GM12878 (cell line): ENCODE results near the gene SAPCD2. TPM values are rescaled to one million over a fixed set of nuclear protein-coding genes. Genes with fewer than 3 reads are reported as not detected.
A peak's percentile ranks its signal among the peaks of the same experiment; 100 is the strongest.

ENCODE experiments used
- CBX5 ChIP-seq: sonication (generic); IDR thresholded peaks from 2 replicates; pipeline ENCODE4 v1.6.1; 2016; ENCODE audit warnings: low read depth, moderate library complexity, mild to moderate bottlenecking, inconsistent platforms
- CHD2 ChIP-seq: IDR thresholded peaks from 2 replicates; pipeline ENCODE4 v1.6.1; 2011; ENCODE audit warnings: low read depth, low read length, improper control_type of control experiment, borderline replicate concordance
- CHD4 ChIP-seq: fragments of 200-600 bp; sonication (generic); IDR thresholded peaks from 2 replicates; pipeline ENCODE4 v1.6.1; 2016; ENCODE audit warnings: mild to moderate bottlenecking
- EED ChIP-seq: sonication (generic); IDR thresholded peaks from 2 replicates; pipeline ENCODE4 v1.6.1; 2016; ENCODE audit warnings: antibody characterized with exemption, low read depth
- EGR1 ChIP-seq, 2 experiments: IDR thresholded peaks; 1 replicate in 1 of 2; 2 replicates in 1 of 2; pipeline ENCODE4 v1.6.1; 2011 to 2012; ENCODE audit warnings: low read depth in 2 of 2, low read length in 2 of 2, borderline replicate concordance in 1 of 2, mild to moderate bottlenecking in 1 of 2, moderate library complexity in 1 of 2
- PAX8 ChIP-seq: fragments of 450-650 bp; IDR thresholded peaks from 2 replicates; pipeline ENCODE4 v1.6.1; 2017; ENCODE audit warnings: mild to moderate bottlenecking, moderate library complexity
- RELA ChIP-seq: fragments of 450-650 bp; IDR thresholded peaks from 2 replicates; pipeline ENCODE4 v1.8.0; 2014; ENCODE audit warnings: borderline replicate concordance; ENCODE audit not compliant: partially characterized antibody
- RUNX3 ChIP-seq: IDR thresholded peaks from 2 replicates; pipeline ENCODE4 v1.6.1; 2012; ENCODE audit warnings: low read length, inconsistent platforms
- YY1 ChIP-seq: IDR thresholded peaks from 2 replicates; pipeline ENCODE4 v1.6.1; 2011; ENCODE audit warnings: low read depth, mild to moderate bottlenecking, low read length
- polyA plus RNA-seq, 11 experiments: library from polyadenylated mRNA; depleted of rRNA in 4 of 11; unstranded in 6 of 11; stranded (reverse) in 5 of 11; fragments of >200 nt; fragmentation: Nextera tagmentation in 4 of 11; fragmentation: Illumina TruSeq in 1 of 11; extraction: Ambion mirVana in 4 of 11; extraction: Trizol in 1 of 11; gene quantifications; 1 replicate in 1 of 11; 2 replicates in 10 of 11; pipeline versions ENCODE4 v1.2.1 to v1.2.3, GENCODE V29; 2011 to 2016; ENCODE audit warnings: inconsistent platforms in 2 of 11, missing spikeins in 2 of 11, low read depth in 1 of 11
- total RNA-seq, 4 experiments: library from RNA; depleted of rRNA in 3 of 4; stranded (reverse); fragments of >200 nt in 3 of 4; fragmentation: Illumina TruSeq in 1 of 4; extraction: Trizol in 1 of 4; gene quantifications; 2 replicates each; pipeline versions ENCODE4 v1.2.1 to v1.2.3, GENCODE V29; 2013 to 2021
- TF ChIP-seq, protein P1 (sequence below): fragments of 450-650 bp; IDR thresholded peaks from 2 replicates; pipeline ENCODE4 v1.6.1; 2016; ENCODE audit warnings: mild to moderate bottlenecking, moderate library complexity, borderline replicate concordance
- TF ChIP-seq, protein P2 (sequence below): IDR thresholded peaks from 2 replicates; pipeline ENCODE4 v1.6.1; 2012; ENCODE audit warnings: low read length, inconsistent platforms
- TF ChIP-seq, protein P3 (sequence below): fragments of 450-650 bp; IDR thresholded peaks from 2 replicates; pipeline ENCODE4 v1.6.1; 2016; ENCODE audit warnings: mild to moderate bottlenecking
- TF ChIP-seq, protein P4 (sequence below): fragments of 150-350 bp; IDR thresholded peaks from 2 replicates; pipeline ENCODE4 v1.6.1; 2014; ENCODE audit warnings: mild to moderate bottlenecking, low read depth, low read length
- TF ChIP-seq, protein P5 (sequence below): fragments of 450-650 bp; IDR thresholded peaks from 2 replicates; pipeline ENCODE4 v1.6.1; 2018; ENCODE audit warnings: mild to moderate bottlenecking, low read depth, moderate library complexity; ENCODE audit not compliant: partially characterized antibody
- TF ChIP-seq, protein P6 (sequence below): fragments of 450-650 bp; IDR thresholded peaks from 2 replicates; pipeline ENCODE4 v1.6.1; 2018; ENCODE audit warnings: borderline replicate concordance, mild to moderate bottlenecking; ENCODE audit not compliant: partially characterized antibody

Gene SAPCD2
- total and polyA plus RNA-seq, 10 of the 15 experiments (the other 5 are each of a cell fraction or from before 2014, with no cell fraction given) = 1.6 to 35.2 (median 7.2) TPM

DNA sequence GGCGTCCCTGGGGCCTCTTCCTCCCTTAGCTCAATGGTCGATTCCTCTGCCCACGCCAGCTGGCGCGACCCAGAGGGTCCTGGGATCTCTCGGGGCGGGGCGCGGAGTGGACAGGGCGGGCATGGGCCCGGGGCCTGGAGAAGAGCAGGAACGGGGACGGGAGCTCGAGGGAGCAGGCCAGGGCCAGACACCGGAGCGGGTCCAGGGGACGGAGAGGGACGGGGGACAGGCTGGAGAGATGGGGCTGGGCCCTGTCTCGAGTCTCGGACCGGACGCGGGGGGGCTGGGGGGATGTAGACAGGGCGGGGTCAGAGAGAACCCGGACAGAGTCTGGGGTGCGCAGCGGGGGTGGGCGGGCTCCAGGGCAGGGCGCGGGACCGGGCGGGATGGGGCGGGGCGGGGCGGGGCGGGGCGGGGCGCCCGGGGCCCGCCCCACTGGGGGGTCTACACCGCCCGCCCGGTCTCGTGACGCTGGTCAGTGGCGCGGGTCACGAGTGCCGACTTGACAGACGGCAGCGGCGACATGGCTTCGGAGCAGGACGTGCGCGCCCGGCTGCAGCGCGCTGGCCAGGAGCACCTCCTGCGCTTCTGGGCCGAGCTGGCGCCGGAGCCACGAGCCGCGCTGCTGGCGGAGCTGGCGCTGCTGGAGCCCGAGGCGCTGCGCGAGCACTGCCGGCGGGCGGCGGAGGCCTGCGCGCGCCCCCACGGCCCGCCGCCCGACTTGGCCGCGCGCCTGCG lies 6.8 kb upstream of the SAPCD2 start, which contains the start of gene UAP1L1 (continued):
- TF ChIP-seq CHD2 (no peak), RUNX3 (no peak), CHD4 (no peak), EGR1 (IDR thresholded peaks at IDR 0.05; ENCODE audit: borderline replicate concordance in 1 of 2, low read depth in 2 of 2, low read length in 2 of 2) (no peak), EED (no peak), PAX8 (no peak), YY1 (no peak), CBX5 (no peak), RELA (no peak)
- TF ChIP-seq, protein P1, sequence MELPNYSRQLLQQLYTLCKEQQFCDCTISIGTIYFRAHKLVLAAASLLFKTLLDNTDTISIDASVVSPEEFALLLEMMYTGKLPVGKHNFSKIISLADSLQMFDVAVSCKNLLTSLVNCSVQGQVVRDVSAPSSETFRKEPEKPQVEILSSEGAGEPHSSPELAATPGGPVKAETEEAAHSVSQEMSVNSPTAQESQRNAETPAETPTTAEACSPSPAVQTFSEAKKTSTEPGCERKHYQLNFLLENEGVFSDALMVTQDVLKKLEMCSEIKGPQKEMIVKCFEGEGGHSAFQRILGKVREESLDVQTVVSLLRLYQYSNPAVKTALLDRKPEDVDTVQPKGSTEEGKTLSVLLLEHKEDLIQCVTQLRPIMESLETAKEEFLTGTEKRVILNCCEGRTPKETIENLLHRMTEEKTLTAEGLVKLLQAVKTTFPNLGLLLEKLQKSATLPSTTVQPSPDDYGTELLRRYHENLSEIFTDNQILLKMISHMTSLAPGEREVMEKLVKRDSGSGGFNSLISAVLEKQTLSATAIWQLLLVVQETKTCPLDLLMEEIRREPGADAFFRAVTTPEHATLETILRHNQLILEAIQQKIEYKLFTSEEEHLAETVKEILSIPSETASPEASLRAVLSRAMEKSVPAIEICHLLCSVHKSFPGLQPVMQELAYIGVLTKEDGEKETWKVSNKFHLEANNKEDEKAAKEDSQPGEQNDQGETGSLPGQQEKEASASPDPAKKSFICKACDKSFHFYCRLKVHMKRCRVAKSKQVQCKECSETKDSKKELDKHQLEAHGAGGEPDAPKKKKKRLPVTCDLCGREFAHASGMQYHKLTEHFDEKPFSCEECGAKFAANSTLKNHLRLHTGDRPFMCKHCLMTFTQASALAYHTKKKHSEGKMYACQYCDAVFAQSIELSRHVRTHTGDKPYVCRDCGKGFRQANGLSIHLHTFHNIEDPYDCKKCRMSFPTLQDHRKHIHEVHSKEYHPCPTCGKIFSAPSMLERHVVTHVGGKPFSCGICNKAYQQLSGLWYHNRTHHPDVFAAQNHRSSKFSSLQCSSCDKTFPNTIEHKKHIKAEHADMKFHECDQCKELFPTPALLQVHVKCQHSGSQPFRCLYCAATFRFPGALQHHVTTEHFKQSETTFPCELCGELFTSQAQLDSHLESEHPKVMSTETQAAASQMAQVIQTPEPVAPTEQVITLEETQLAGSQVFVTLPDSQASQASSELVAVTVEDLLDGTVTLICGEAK = no peak
- TF ChIP-seq, protein P2, sequence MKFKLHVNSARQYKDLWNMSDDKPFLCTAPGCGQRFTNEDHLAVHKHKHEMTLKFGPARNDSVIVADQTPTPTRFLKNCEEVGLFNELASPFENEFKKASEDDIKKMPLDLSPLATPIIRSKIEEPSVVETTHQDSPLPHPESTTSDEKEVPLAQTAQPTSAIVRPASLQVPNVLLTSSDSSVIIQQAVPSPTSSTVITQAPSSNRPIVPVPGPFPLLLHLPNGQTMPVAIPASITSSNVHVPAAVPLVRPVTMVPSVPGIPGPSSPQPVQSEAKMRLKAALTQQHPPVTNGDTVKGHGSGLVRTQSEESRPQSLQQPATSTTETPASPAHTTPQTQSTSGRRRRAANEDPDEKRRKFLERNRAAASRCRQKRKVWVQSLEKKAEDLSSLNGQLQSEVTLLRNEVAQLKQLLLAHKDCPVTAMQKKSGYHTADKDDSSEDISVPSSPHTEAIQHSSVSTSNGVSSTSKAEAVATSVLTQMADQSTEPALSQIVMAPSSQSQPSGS = no peak
- TF ChIP-seq, protein P3, sequence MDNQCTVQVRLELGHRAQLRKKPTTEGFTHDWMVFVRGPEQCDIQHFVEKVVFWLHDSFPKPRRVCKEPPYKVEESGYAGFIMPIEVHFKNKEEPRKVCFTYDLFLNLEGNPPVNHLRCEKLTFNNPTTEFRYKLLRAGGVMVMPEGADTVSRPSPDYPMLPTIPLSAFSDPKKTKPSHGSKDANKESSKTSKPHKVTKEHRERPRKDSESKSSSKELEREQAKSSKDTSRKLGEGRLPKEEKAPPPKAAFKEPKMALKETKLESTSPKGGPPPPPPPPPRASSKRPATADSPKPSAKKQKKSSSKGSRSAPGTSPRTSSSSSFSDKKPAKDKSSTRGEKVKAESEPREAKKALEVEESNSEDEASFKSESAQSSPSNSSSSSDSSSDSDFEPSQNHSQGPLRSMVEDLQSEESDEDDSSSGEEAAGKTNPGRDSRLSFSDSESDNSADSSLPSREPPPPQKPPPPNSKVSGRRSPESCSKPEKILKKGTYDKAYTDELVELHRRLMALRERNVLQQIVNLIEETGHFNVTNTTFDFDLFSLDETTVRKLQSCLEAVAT = 0 out of 2 replicates have a peak, but pooled peaks have one; percentile 7
- TF ChIP-seq, protein P4, sequence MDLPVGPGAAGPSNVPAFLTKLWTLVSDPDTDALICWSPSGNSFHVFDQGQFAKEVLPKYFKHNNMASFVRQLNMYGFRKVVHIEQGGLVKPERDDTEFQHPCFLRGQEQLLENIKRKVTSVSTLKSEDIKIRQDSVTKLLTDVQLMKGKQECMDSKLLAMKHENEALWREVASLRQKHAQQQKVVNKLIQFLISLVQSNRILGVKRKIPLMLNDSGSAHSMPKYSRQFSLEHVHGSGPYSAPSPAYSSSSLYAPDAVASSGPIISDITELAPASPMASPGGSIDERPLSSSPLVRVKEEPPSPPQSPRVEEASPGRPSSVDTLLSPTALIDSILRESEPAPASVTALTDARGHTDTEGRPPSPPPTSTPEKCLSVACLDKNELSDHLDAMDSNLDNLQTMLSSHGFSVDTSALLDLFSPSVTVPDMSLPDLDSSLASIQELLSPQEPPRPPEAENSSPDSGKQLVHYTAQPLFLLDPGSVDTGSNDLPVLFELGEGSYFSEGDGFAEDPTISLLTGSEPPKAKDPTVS = no peak
- TF ChIP-seq, protein P5, sequence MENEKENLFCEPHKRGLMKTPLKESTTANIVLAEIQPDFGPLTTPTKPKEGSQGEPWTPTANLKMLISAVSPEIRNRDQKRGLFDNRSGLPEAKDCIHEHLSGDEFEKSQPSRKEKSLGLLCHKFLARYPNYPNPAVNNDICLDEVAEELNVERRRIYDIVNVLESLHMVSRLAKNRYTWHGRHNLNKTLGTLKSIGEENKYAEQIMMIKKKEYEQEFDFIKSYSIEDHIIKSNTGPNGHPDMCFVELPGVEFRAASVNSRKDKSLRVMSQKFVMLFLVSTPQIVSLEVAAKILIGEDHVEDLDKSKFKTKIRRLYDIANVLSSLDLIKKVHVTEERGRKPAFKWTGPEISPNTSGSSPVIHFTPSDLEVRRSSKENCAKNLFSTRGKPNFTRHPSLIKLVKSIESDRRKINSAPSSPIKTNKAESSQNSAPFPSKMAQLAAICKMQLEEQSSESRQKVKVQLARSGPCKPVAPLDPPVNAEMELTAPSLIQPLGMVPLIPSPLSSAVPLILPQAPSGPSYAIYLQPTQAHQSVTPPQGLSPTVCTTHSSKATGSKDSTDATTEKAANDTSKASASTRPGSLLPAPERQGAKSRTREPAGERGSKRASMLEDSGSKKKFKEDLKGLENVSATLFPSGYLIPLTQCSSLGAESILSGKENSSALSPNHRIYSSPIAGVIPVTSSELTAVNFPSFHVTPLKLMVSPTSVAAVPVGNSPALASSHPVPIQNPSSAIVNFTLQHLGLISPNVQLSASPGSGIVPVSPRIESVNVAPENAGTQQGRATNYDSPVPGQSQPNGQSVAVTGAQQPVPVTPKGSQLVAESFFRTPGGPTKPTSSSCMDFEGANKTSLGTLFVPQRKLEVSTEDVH = no peak
- TF ChIP-seq, protein P6, sequence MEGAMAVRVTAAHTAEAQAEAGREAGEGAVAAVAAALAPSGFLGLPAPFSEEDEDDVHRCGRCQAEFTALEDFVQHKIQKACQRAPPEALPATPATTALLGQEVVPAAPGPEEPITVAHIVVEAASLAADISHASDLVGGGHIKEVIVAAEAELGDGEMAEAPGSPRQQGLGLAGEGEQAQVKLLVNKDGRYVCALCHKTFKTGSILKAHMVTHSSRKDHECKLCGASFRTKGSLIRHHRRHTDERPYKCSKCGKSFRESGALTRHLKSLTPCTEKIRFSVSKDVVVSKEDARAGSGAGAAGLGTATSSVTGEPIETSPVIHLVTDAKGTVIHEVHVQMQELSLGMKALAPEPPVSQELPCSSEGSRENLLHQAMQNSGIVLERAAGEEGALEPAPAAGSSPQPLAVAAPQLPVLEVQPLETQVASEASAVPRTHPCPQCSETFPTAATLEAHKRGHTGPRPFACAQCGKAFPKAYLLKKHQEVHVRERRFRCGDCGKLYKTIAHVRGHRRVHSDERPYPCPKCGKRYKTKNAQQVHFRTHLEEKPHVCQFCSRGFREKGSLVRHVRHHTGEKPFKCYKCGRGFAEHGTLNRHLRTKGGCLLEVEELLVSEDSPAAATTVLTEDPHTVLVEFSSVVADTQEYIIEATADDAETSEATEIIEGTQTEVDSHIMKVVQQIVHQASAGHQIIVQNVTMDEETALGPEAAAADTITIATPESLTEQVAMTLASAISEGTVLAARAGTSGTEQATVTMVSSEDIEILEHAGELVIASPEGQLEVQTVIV = no peak
